WERI-Rb-1 (cell line): ENCODE data around the gene ARSA.
"Not testable (repeated sequence)": the region's sequence is repeated elsewhere in the genome, so short reads cannot be mapped to it uniquely, and the experiment has no call there.

Source experiments
- DNase-seq: peaks from one replicate; pipeline ENCODE4 v3.0.0-alpha.2; 2020
- H3K27ac ChIP-seq: fragments of 250-450 bp; sonication (Bioruptor Pico); 2 replicates; pipeline ENCODE4 v1.5.1; 2020; ENCODE audit warnings: mild to moderate bottlenecking, moderate library complexity
- H3K27me3 ChIP-seq: fragments of 250-450 bp; sonication (Bioruptor Pico); 2 replicates; pipeline ENCODE4 v1.5.1; 2021; ENCODE audit warnings: mild to moderate bottlenecking, low read depth, moderate library complexity; ENCODE audit not compliant: insufficient read depth, severe bottlenecking
- H3K36me3 ChIP-seq: fragments of 250-450 bp; sonication (Bioruptor Pico); 2 replicates; pipeline ENCODE4 v1.5.1; 2020; ENCODE audit warnings: mild to moderate bottlenecking, moderate library complexity
- H3K4me3 ChIP-seq: 2 replicates; pipeline ENCODE4 v1.5.1; 2011; ENCODE audit warnings: low read depth, mild to moderate bottlenecking, control low read depth, low read length
- H3K9me3 ChIP-seq: fragments of 250-450 bp; sonication (Bioruptor Pico); 2 replicates; pipeline ENCODE4 v1.5.1; 2021; ENCODE audit warnings: mild to moderate bottlenecking, moderate library complexity; ENCODE audit not compliant: severe bottlenecking
- TF ChIP-seq, protein P1 (sequence below): IDR thresholded peaks from 2 replicates; pipeline ENCODE4 v1.5.1; 2011; ENCODE audit warnings: low read depth, mild to moderate bottlenecking, control low read depth, inconsistent platforms, low read length

Gene ARSA

DNA sequence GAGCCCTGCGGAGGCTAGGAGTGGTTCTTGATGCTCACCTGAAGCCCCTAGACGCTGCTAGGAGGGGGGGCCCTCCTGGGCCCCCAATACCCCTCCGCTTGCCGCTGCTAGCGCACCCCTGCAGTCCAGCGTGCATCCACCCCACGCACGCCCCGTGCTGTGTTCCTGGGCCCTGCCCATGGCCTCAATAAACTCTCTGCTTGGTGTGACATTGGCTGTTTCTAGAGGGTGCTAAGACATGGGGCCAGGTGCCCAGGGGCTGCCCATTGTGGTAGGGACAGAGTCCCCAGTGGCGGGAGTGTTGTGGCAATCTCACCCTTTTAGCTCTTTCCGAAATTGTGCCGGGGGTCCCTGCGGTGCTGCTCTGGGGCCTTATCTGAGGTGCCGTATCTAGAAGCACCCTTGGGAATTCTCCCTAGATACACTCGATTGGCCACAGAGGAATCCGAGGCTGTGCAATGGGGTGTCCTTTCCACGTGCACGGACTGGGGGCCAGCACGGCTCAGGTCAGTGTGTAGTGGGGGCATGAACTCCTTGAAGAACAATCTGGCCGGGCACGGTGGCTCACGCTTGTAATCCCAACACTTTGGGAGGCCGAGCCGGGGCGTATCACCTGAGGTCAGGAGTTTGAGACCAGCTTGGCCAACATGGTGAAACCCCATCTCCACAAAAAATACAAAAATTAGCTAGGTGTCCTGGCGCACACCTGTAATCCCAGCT is 16.5 kb downstream of the ARSA start:
- Histone ChIP-seq H3K4me3 (no peak overlapping the region), H3K27ac (no peak overlapping the region), H3K9me3 (no peaks in the 10 kb centered on the region), H3K27me3 (no peaks in the 10 kb centered on the region), H3K36me3 (peaks cover 28% of the 10 kb centered on the region)
- no peak for DNase-seq
- TF ChIP-seq, protein P1, sequence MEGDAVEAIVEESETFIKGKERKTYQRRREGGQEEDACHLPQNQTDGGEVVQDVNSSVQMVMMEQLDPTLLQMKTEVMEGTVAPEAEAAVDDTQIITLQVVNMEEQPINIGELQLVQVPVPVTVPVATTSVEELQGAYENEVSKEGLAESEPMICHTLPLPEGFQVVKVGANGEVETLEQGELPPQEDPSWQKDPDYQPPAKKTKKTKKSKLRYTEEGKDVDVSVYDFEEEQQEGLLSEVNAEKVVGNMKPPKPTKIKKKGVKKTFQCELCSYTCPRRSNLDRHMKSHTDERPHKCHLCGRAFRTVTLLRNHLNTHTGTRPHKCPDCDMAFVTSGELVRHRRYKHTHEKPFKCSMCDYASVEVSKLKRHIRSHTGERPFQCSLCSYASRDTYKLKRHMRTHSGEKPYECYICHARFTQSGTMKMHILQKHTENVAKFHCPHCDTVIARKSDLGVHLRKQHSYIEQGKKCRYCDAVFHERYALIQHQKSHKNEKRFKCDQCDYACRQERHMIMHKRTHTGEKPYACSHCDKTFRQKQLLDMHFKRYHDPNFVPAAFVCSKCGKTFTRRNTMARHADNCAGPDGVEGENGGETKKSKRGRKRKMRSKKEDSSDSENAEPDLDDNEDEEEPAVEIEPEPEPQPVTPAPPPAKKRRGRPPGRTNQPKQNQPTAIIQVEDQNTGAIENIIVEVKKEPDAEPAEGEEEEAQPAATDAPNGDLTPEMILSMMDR: no peak

DNA sequence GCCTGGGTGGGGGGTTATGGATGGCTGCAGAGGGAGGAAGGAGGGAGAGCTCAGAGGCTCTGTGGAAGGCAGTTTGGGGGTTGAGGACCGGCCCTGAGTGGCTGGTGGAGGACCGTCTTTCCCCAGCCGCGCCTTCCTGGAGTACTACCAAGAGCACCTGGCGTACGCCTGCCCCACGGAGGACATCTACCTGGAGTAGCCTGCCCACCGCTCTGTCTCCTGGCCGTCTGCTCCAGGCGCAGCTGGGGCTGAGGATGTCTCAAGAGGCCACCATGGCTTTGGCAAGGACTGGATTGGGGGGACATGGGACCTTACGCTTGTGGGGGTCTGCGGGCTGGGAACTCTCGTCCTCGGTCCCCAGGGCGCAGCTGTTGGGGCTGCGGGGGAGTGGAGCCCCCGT is 17.4 kb downstream of the ARSA start:
- no peaks in the 10 kb centered on the region for H3K9me3 ChIP-seq
- no peaks in the 10 kb centered on the region for H3K27me3 ChIP-seq
- H3K4me3 ChIP-seq: no peak overlapping the region
- DNase-seq: no peak
- no peak overlapping the region for H3K27ac ChIP-seq
- H3K36me3 ChIP-seq: peaks cover 36% of the 10 kb centered on the region
- TF ChIP-seq, protein P1: no peak

DNA sequence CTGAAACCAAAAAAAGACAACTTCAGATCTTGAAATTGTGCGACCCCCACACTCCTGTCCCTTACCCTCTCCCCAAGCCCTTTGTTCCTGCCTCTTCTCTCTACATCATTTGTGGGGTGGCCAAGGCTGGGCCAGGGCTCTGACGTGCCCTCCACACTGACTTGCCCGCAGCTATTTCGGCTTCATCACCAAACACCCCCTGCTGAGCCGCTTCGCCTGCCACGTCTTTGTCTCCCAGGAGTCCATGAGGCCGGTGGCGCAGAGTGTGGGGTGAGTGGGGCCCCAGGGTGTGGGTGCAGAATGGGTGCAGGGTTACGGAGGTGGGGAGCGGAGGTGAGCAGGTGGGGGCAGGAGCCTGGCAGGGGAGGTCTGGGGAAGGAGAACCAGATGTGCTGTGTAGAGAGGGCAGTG is 17.9 kb downstream of the ARSA start:
- no peaks in the 10 kb centered on the region for H3K9me3 ChIP-seq
- no peak overlapping the region for H3K27ac ChIP-seq
- H3K4me3 ChIP-seq: no peak overlapping the region
- no peak for DNase-seq
- TF ChIP-seq, protein P1: no peak
- H3K36me3 ChIP-seq: peaks cover 42% of the 10 kb centered on the region
- no peaks in the 10 kb centered on the region for H3K27me3 ChIP-seq

DNA sequence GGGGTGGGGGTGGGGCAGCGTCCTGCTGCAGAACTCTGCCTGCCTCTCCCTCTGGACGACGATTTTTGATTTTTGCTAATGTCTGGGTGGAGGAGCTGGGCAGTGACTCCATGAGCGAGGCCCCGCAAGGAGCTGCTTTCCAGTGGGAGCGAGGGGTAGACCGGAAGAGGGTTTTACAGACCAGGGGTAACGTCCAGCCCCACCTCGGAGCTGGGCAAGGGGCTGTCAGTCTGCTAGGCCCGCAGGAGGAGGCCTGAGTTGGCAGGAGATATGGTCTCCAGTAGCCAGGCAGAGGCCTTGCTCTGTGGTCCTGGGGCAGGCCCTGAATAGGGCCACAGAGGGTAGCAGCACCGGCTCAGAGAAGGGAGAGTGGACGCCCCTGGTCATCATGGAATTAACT is 18.4 kb downstream of the ARSA start:
- TF ChIP-seq, protein P1: no peak
- H3K9me3 ChIP-seq: no peaks in the 10 kb centered on the region
- H3K36me3 ChIP-seq: peaks cover 46% of the 10 kb centered on the region
- H3K27me3 ChIP-seq: no peaks in the 10 kb centered on the region
- no peak for DNase-seq
- H3K4me3 ChIP-seq: no peak overlapping the region
- no peak overlapping the region for H3K27ac ChIP-seq

DNA sequence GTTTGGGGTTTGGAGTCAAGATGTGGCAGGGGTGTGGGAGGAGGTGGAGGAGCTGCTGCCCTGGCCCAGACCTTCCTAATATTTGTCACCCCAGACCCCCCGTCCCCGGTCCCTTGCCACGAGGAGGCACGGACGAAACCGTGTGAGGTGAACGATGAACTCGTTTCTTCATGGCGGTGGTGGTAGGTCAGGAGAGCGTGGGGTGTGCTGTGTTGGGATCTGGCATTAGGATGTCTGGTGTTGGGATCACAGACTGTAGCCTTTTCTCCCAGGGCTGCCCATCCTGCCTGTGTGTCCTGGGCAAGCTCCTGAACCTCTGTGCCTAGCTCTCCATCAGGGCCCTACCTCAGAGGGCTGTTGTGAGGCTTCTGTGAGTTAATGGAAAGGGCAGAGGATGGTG is 19.0 kb downstream of the ARSA start:
- no peak overlapping the region for H3K4me3 ChIP-seq
- H3K9me3 ChIP-seq: no peaks in the 10 kb centered on the region
- H3K27me3 ChIP-seq: no peaks in the 10 kb centered on the region
- H3K36me3 ChIP-seq: peaks cover 49% of the 10 kb centered on the region
- TF ChIP-seq, protein P1: no peak
- DNase-seq: no peak
- no peak overlapping the region for H3K27ac ChIP-seq

DNA sequence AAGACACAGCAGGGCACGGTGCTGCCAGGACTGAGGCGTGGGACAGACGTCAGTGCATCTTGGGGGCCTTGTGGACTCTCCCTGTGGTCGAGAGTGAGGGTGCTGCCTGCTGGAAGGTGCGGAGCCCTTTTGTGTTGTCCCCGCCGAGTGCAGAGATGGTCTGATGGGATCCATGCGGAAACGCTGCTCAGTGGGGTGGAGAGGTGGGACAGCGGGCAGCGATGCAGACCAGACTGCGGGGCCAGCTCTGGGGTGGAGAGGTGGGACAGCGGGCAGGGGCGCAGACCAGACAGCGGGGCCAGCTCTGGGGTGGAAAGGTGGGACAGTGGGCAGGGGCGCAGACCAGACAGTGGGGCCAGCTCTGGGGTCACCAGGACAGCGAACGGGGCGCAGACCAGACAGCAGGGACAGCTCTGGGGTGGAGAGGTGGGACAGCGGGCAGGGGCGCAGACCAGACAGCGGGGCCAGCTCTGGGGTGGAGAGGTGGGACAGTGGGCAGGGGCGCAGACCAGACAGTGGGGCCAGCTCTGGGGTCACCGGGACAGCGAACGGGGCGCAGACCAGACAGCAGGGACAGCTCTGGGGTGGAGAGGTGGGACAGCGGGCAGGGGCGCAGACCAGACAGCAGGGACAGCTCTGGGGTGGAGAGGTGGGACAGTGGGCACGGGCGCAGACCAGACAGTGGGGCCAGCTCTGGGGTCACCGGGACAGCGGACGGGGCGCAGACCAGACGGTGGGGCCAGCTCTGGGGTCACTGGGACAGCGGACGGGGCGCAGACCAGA is 19.7 kb downstream of the ARSA start:
- H3K27ac ChIP-seq, H3K27me3 ChIP-seq: not testable (repeated sequence)

More for the DNA sequence above, 19.7 kb downstream of the ARSA start:
- H3K9me3 ChIP-seq, DNase-seq, H3K4me3 ChIP-seq: not testable (repeated sequence)
- H3K36me3 ChIP-seq: peaks cover 56% of the 10 kb centered on the region
